Stimulated activated CD8-positive, alpha-beta memory T cell treated with anti-CD3 and anti-CD28 coated beads, Interleukin-15, amount 100 ng/mL, for 1 hour (primary cell): ENCODE data around the gene ERVFRD-1.
"Not testable (repeated sequence)": the region's sequence is repeated elsewhere in the genome, so short reads cannot be mapped to it uniquely, and the experiment has no call there.

Experiments used
- DNase-seq: peaks from one replicate; pipeline ENCODE4 v3.0.0-alpha.2; 2020; ENCODE audit warnings: low read depth

ERVFRD-1 gene

GRCh38 chr6:11129908-11130565 lies 18.5 kb upstream of the ERVFRD-1 start:
- no peak for DNase-seq

- no peak for DNase-seq
These were observed 17.1 kb upstream of the ERVFRD-1 start for GRCh38 chr6:11128608-11129007.

- DNase-seq = no peak
These were observed 15.4 kb upstream of the ERVFRD-1 start for GRCh38 chr6:11126876-11127275.

- no peak for DNase-seq
These were observed 12.5 kb upstream of the ERVFRD-1 start for GRCh38 chr6:11123978-11124377.

DNA sequence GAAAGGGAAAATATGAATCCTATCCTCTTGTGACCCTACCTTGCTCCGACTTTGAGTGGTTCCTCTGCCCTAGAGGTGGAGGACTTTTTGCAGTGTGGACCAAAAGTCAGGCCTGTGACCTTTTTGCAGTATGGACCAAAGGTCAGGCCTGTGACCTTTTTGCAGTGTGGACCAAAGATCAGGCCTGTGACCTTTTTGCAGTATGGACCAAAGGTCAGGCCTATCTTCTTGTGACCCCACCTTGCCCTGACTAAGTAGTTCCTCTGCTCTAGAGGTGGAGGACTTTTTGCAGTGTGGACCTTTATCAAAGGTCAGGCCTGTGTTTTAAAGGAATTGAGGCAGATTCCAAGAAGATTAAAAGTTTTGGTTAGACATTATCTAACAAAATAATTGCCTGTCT lies 10.9 kb upstream of the ERVFRD-1 start:
- no peak for DNase-seq

DNA sequence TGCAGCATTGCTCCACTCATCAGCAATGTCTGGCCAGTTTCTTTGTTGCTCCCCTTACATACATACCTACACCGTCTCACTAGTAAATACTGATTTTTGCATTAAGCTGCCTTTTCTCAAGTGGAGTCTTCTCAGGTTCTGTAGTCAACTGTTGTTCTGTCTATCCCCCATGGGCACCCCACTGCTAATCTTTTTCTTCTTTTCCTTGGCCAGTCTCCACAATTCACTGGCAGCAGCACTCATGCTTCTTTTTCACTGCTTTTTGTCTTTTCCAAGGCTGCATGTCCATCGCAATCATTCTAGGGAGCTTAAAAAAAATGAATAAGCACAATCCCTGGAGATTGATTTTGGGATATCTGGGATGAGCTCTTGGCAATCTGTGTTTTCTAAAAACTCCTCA lies 10.3 kb upstream of the ERVFRD-1 start:
- no peak for DNase-seq

- no peak for DNase-seq
These were observed 8.9 kb upstream of the ERVFRD-1 start for GRCh38 chr6:11120271-11121005.

- not testable (repeated sequence) for DNase-seq
These were observed 4.4 kb upstream of the ERVFRD-1 start for GRCh38 chr6:11115808-11116536.

GRCh38 chr6:11113038-11113437 lies 1.5 kb upstream of the ERVFRD-1 start:
- no peak for DNase-seq

GRCh38 chr6:11111769-11112437 lies 378 bp upstream of the ERVFRD-1 start:
- DNase-seq = no peak

GRCh38 chr6:11108726-11109125 lies 2.8 kb downstream of the ERVFRD-1 start:
- DNase-seq = no peak

DNA sequence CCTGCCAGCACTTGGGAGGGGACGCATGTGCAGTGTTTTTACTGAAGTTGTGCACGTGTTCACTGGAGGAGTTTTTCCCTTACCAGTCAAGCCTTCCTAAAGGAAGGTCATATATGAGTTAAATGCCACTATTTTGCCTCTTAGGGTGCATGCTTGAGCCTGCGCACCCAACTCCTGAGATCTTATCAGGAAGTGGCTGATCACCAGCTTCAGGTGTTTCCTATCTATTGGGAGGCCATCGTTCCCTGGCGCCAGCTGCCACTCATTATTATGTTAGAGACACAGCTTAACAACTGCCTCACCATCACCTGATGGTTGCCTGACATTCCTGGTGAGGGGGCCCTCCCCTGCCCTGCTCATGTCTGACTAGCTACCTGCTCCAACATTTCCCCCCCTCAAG lies 8.5 kb downstream of the ERVFRD-1 start:
- no peak for DNase-seq

DNA sequence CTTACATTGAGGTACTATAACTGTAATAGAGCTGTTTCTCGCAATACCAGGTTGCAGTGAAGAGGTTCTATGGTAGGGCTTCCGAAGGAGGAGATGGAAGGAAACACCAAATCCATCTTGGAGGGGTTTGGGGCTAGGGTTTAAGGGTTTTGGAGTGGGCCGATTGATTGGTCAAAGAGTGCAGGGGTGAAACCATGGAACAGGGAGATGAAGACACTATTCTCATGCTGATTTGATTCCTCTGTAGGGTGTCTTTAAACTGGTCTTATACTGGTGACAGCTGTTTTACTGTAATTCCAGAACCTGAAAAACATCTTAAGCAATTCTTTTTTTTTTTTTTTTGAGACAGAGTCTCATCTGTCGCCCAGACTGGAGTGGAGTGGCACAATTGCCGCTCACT lies 10.1 kb downstream of the ERVFRD-1 start:
- no peak for DNase-seq

GRCh38 chr6:11098004-11098403 lies 13.5 kb downstream of the ERVFRD-1 start:
- no peak for DNase-seq

- DNase-seq = no peak
These were observed 14.0 kb downstream of the ERVFRD-1 start for GRCh38 chr6:11097476-11097875.

GRCh38 chr6:11096109-11096508 lies 15.4 kb downstream of the ERVFRD-1 start:
- no peak for DNase-seq

DNA sequence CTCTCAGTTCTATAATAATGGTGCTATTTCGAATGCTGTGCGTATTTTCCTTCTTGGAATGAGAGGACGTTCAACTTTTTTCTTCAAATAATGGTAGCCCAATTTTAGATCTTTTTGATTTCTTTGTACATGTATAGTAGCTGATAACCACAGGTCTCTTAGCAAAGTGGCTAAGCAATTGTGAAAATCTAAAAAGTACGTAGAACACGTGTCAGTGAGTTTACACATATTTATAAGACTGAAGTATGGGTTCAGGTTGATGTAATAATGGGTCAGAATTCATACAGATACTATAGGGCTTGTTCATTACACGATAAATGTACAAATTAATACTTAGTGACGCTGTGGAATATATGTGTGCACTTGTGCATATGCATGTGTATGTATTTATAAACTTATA lies 16.6 kb downstream of the ERVFRD-1 start:
- no peak for DNase-seq

DNA sequence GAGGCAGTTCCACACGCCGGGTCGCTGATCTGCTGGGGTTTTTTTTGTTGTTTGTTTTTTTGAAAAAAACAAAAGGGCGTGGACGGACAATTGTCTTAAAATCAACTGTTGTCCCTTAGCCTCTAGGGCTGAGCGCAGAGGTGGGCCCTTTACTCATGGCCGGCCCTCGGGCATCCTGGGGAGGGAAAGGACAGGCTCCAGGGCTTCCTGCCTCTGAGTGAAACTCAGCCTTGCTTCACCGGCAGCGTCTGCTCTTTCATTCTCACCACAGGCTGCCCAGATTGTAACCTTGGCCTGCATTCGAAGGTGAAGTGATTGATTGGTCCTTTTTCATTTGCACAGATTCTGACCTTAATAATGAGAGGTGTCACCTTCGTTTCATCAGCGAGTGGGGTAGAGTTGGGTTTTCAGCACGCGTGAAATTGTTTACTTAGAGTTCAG lies 17.1 kb downstream of the ERVFRD-1 start:
- DNase-seq = peak; percentile 9

- peak; percentile 93 for DNase-seq
These were observed 17.7 kb downstream of the ERVFRD-1 start, which contains the start of gene SMIM13 for GRCh38 chr6:11093626-11094410. Gene SMIM13 (plus strand): TSS chr6:11093834. CDS start chr6:11094314, 480 bp downstream.

DNA sequence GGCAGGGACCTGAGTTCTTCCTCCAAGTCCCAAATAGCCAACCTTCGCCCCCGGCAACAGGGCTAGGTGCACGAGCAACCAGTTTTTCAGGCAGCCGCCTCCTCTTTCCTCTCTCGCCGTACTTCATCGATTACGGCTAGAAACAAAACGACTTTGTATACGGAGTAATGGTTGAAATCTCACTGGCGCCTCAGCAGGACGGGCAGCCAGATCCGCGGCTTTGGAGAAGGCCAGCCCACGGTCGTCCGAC lies 18.2 kb downstream of the ERVFRD-1 start:
- no peak for DNase-seq

- DNase-seq = no peak
These were observed 18.7 kb downstream of the ERVFRD-1 start for GRCh38 chr6:11092668-11093375.
